OCI-LY3 (cell line): ENCODE measurements around the gene SEMA5A.

Experiments
- CTCF ChIP-seq: fragments of 200-600, 300-600 bp; sonication (generic); IDR thresholded peaks from 2 replicates; pipeline ENCODE4 v1.5.1; 2014; ENCODE audit warnings: antibody characterized with exemption, low read length, low read depth
- EZH2phosphoT487 ChIP-seq: fragments of 200-600 bp; shearing (Covaris generic); IDR thresholded peaks from 2 replicates; pipeline ENCODE4 v1.6.1; 2018; ENCODE audit warnings: antibody characterized with exemption, mixed run types, low read depth

- TF ChIP-seq CTCF (no peak), EZH2phosphoT487 (no peak)
These were observed 62.6 kb downstream of the SEMA5A start for GRCh38 chr5:9483243-9483642.
